C4-2B (cell line): Measurements from ENCODE around the gene ZNF423.

ENCODE experiments used
- CTCF ChIP-seq: fragments of 450-650 bp; conservative IDR thresholded peaks from 2 replicates; pipeline ENCODE4 v1.5.1; 2017; ENCODE audit warnings: mild to moderate bottlenecking
- ZFX ChIP-seq: fragments of 450-650 bp; IDR thresholded peaks from 2 replicates; pipeline ENCODE4 v1.6.1; 2017

GRCh38 chr16:49529411-49530045, 326.4 kb downstream of the ZNF423 start:
- TF ChIP-seq CTCF (no peak), ZFX (no peak)
